ENCODE results near the gene METTL6. TPM values are rescaled to one million over a fixed set of nuclear protein-coding genes. Genes with fewer than 3 reads are reported as not detected.

Gene METTL6
- total and polyA plus RNA-seq, 10 of the 15 experiments (the other 5 are each of a cell fraction or from before 2014, with no cell fraction given), result 13.8 to 29.6 (median 20.8) TPM

GRCh38 chr3:15377961-15378791, 49.2 kb downstream of the METTL6 start (continued):
- TF ChIP-seq ATF3 (IDR thresholded peaks at IDR 0.05; ENCODE audit: borderline replicate concordance, extremely low read depth, low read depth, low read length) (no peak), MEF2B (IDR thresholded peaks at IDR 0.05; ENCODE audit: partially characterized antibody, poor library complexity, severe bottlenecking) (peak; percentile 61), ZZZ3 (IDR thresholded peaks at IDR 0.05; ENCODE audit: control insufficient read depth, insufficient read length, low read depth) (no peak), SIN3A (IDR thresholded peaks at IDR 0.05; ENCODE audit: low read depth, low read length) (peak; percentile 97), IRF4 (IDR thresholded peaks at IDR 0.05; ENCODE audit: low read depth, low read length) (0 out of 2 replicates have a peak, but pooled peaks have one; percentile 29), MTA2 (IDR thresholded peaks at IDR 0.05; ENCODE audit: low read depth) (peak; percentile 90), FOXK2 (IDR thresholded peaks at IDR 0.05) (no peak), HSF1 (IDR thresholded peaks at IDR 0.05; ENCODE audit: low read depth, low read length) (peak; percentile 85), STAT3 (IDR thresholded peaks at IDR 0.05; ENCODE audit: low read depth, low read length) (0 out of 2 replicates have a peak, but pooled peaks have one; percentile 80), USF1 (IDR thresholded peaks at IDR 0.05; ENCODE audit: borderline replicate concordance, extremely low read length, insufficient read depth, low read depth, low read length) (no peak), RAD51 (IDR thresholded peaks at IDR 0.05) (no peak), RAD21 (IDR thresholded peaks at IDR 0.05; ENCODE audit: insufficient read depth, low read depth, low read length) (peak; percentile 80), RB1 (IDR thresholded peaks at IDR 0.05; ENCODE audit: borderline replicate concordance) (peak; percentile 71; the same call in 1 of the 2 replicates), CREM (IDR thresholded peaks at IDR 0.05; ENCODE audit: low read depth) (peak; percentile 93), ZBTB40 (IDR thresholded peaks at IDR 0.05; ENCODE audit: borderline replicate concordance) (peak; percentile 96), MEF2A (IDR thresholded peaks at IDR 0.05; ENCODE audit: insufficient read depth, low read depth, low read length) (peak; percentile 47; the same call in 1 of the 2 replicates), PKNOX1 (IDR thresholded peaks at IDR 0.05) (peak; percentile 68), CBFB (IDR thresholded peaks at IDR 0.05; ENCODE audit: low read depth) (peak; percentile 35; the same call in 1 of the 2 replicates), ATF7 (IDR thresholded peaks at IDR 0.05; ENCODE audit: low read depth) (peak; percentile 91), SMARCA5 (IDR thresholded peaks at IDR 0.05) (peak; percentile 81; the same call in 1 of the 2 replicates), HCFC1 (IDR thresholded peaks at IDR 0.05; ENCODE audit: low read length) (peak; percentile 85), CBX5 (IDR thresholded peaks at IDR 0.05; ENCODE audit: low read depth) (0 out of 2 replicates have a peak, but pooled peaks have one; percentile 12)
